Measurements from ENCODE around the gene ADGRG1.

The ADGRG1 gene

DNA sequence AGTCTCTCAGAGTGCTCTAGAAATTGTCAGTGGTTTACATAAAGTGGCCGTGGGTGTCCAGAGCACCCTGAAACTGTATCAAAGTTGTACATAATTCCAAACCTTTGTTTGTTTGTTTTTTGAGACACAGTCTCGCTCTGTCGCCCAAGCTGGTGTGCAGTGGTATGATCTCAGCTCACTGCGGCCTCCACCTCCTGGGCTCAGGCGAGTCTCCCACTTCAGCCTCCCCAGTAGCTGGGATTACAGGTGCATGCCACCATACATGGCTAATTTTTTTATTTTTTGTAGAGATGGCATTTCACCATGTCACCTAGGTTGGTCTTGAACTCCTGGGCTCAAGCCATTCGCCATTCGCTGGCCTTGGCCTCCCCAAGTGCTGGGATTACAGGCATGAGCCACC, 24.3 kb upstream of the ADGRG1 start:
- Histone ChIP-seq H3K4me2 (peak overlapping the region; percentile 86), H3K27ac (no peak overlapping the region; the same call in 1 of the 2 replicates), H3K4me3 (no peak overlapping the region), H3K4me1 (peaks cover 94% of the 10 kb centered on the region), H3K9ac (no peak overlapping the region), H3K36me3 (no peaks in the 10 kb centered on the region), H4K20me1 (no peaks in the 10 kb centered on the region), H3K9me3 (peaks cover 4% of the 10 kb centered on the region; the same call in 1 of the 2 replicates), H3K27me3 (no peaks in the 10 kb centered on the region)
- no peak for TF ChIP-seq Cebpa-rat (IDR thresholded peaks at IDR 0.05)

DNA sequence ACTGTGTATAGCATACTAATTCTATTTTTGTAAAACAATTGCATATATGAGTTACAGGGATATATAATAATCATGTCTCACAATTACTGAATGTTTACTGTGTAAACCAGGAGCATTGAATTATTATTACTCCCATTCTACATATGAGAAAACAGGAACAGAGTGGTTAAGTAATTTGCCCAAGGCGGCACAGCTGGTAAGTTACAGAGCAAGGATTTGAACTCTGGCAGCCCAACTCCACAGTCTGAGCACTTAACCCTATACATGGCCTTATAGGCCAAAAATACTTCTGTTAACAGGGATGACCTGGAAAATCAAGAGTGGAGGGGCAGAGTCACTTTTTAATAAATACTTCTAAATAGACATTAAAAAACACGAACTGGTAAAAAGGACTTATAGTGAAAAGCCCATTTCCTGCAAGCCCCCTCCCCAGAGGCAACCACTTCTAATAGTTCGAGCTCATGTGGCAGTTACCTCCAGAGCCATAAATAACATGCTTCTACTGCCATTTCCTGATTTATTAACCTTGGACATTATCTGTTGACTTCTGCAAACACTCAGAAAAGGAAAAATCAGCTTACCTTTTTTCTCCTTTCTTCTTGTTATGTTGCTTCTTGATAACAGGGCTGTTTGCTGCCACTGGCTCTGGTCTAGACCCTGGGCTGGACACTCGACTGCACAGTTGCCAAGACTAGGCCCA, 22.1 kb upstream of the ADGRG1 start:
- H3K4me1 ChIP-seq, result peaks cover 100% of the 10 kb centered on the region
- no peaks in the 10 kb centered on the region for H3K36me3 ChIP-seq
- no peaks in the 10 kb centered on the region for H3K9me3 ChIP-seq
- H3K27ac ChIP-seq, result peak overlapping the region; percentile 87
- no peak for TF ChIP-seq Cebpa-rat (IDR thresholded peaks at IDR 0.05)
- H4K20me1 ChIP-seq, result no peaks in the 10 kb centered on the region
- H3K4me3 ChIP-seq, result peak overlapping the region; percentile 46
- H3K9ac ChIP-seq, result peak overlapping the region; percentile 70
- H3K4me2 ChIP-seq, result peak overlapping the region; percentile 86
- no peaks in the 10 kb centered on the region for H3K27me3 ChIP-seq

- TF ChIP-seq Cebpa-rat (IDR thresholded peaks at IDR 0.05), result no peak
- peak overlapping the region; percentile 70 for H3K9ac ChIP-seq
- H3K9me3 ChIP-seq, result no peaks in the 10 kb centered on the region
Measured at GRCh38 chr16:57606847-57607501, 21.5 kb upstream of the ADGRG1 start.

GRCh38 chr16:57607676-57608461, 20.6 kb upstream of the ADGRG1 start:
- no peak for TF ChIP-seq Cebpa-rat (IDR thresholded peaks at IDR 0.05)
- Histone ChIP-seq H3K4me1 (peaks cover 86% of the 10 kb centered on the region), H3K9ac (peak overlapping the region; percentile 70; the same call in 1 of the 2 replicates), H3K36me3 (no peaks in the 10 kb centered on the region), H3K4me3 (no peak overlapping the region; the same call in 1 of the 2 replicates), H3K4me2 (peak overlapping the region; percentile 86), H3K9me3 (no peaks in the 10 kb centered on the region), H4K20me1 (no peaks in the 10 kb centered on the region), H3K27ac (peak overlapping the region; percentile 81), H3K27me3 (no peaks in the 10 kb centered on the region)

More at GRCh38 chr16:57606847-57607501, 21.5 kb upstream of the ADGRG1 start:
- no peaks in the 10 kb centered on the region for H3K36me3 ChIP-seq
- H3K4me2 ChIP-seq, result peak overlapping the region; percentile 86
- H3K27me3 ChIP-seq, result no peaks in the 10 kb centered on the region
- no peaks in the 10 kb centered on the region for H4K20me1 ChIP-seq
- peak overlapping the region; percentile 87 for H3K27ac ChIP-seq
- peak overlapping the region; percentile 46 for H3K4me3 ChIP-seq
- H3K4me1 ChIP-seq, result peaks cover 95% of the 10 kb centered on the region

DNA sequence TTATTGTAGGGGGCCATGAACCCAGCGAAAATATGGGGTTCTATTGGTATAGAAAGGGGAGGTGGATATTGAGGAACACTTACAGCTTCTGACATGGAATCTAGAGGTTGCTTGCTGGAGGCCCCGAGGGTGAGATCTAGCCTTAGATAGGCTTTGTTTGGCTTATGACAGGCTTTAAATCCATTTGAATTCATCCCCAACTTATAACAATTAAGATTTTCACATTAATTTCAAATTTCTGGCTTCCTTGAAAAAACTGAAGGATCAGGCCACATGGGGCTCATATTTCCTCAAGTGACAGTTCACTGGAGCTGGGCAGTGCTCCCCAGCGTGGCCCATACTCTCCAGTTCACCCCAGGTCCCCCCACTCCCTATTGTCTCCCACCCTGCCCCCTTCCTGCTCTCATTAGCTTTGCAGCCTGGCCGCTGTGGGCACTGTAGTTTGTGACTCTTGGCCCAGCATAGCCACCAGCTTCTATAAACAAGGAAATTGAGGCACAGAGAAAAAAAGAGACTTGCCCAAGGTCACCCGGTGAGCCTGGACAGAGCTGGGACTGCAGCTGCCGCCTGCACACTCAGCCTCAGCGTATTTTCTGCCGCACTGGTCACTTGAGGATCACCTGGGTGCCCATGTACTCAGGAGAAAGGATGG, 19.8 kb upstream of the ADGRG1 start:
- Histone ChIP-seq H4K20me1 (no peaks in the 10 kb centered on the region), H3K4me2 (peak overlapping the region; percentile 86), H3K36me3 (no peaks in the 10 kb centered on the region), H3K4me3 (no peak overlapping the region), H3K4me1 (peaks cover 78% of the 10 kb centered on the region), H3K9ac (peak overlapping the region; percentile 70; the same call in 1 of the 2 replicates), H3K27ac (peak overlapping the region; percentile 81), H3K9me3 (no peaks in the 10 kb centered on the region), H3K27me3 (no peaks in the 10 kb centered on the region)
- no peak for TF ChIP-seq Cebpa-rat (IDR thresholded peaks at IDR 0.05)

GRCh38 chr16:57609541-57610401, 18.7 kb upstream of the ADGRG1 start:
- TF ChIP-seq Cebpa-rat (IDR thresholded peaks at IDR 0.05), result no peak
- Histone ChIP-seq H3K4me2 (peak overlapping the region; percentile 86), H3K4me3 (no peak overlapping the region), H3K36me3 (no peaks in the 10 kb centered on the region), H4K20me1 (no peaks in the 10 kb centered on the region), H3K4me1 (peaks cover 75% of the 10 kb centered on the region), H3K27ac (no peak overlapping the region), H3K9me3 (no peaks in the 10 kb centered on the region), H3K9ac (peak overlapping the region; percentile 60; the same call in 1 of the 2 replicates), H3K27me3 (no peaks in the 10 kb centered on the region)

- H3K27ac ChIP-seq, result 0 out of 2 replicates have a peak overlapping the region, but pooled peaks have one; percentile 15
- H3K4me2 ChIP-seq, result peak overlapping the region; percentile 86
- no peak for TF ChIP-seq Cebpa-rat (IDR thresholded peaks at IDR 0.05)
Measured at GRCh38 chr16:57610611-57611010, 17.8 kb upstream of the ADGRG1 start.

DNA sequence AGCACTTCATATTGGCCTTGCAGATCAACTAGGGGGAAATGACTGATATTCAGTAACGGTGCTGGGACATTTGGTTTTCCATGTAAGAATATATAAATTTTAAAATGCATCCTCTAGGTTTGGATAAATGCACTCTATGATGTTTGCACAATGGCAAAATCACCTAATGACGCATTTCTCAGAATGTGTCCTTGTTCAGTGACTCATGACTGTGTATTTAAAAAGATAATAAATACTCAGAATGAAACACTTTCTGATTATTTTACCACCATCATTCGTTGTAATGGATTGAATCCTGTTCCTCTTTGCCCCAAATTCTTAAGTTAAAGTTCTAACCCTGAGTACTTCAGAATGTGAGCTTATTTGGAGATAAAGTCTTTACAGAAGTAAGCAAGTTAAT, 17.2 kb upstream of the ADGRG1 start:
- peaks cover 75% of the 10 kb centered on the region for H3K4me1 ChIP-seq

More at GRCh38 chr16:57610611-57611010, 17.8 kb upstream of the ADGRG1 start:
- Histone ChIP-seq H3K27me3 (no peaks in the 10 kb centered on the region), H4K20me1 (no peaks in the 10 kb centered on the region), H3K9me3 (no peaks in the 10 kb centered on the region), H3K4me1 (peaks cover 75% of the 10 kb centered on the region), H3K4me3 (no peak overlapping the region), H3K9ac (no peak overlapping the region), H3K36me3 (no peaks in the 10 kb centered on the region)

More for the DNA sequence above, 17.2 kb upstream of the ADGRG1 start:
- H3K9ac ChIP-seq, result no peak overlapping the region
- H3K36me3 ChIP-seq, result no peaks in the 10 kb centered on the region
- H3K27me3 ChIP-seq, result no peaks in the 10 kb centered on the region
- H4K20me1 ChIP-seq, result no peaks in the 10 kb centered on the region
- no peak overlapping the region for H3K4me3 ChIP-seq
- TF ChIP-seq Cebpa-rat (IDR thresholded peaks at IDR 0.05), result no peak
- no peak overlapping the region for H3K4me2 ChIP-seq
- H3K9me3 ChIP-seq, result no peaks in the 10 kb centered on the region
- H3K27ac ChIP-seq, result no peak overlapping the region

Measured in BLaER1 (cell line).